ENCODE data around the gene KIF3A.

The KIF3A gene

DNA sequence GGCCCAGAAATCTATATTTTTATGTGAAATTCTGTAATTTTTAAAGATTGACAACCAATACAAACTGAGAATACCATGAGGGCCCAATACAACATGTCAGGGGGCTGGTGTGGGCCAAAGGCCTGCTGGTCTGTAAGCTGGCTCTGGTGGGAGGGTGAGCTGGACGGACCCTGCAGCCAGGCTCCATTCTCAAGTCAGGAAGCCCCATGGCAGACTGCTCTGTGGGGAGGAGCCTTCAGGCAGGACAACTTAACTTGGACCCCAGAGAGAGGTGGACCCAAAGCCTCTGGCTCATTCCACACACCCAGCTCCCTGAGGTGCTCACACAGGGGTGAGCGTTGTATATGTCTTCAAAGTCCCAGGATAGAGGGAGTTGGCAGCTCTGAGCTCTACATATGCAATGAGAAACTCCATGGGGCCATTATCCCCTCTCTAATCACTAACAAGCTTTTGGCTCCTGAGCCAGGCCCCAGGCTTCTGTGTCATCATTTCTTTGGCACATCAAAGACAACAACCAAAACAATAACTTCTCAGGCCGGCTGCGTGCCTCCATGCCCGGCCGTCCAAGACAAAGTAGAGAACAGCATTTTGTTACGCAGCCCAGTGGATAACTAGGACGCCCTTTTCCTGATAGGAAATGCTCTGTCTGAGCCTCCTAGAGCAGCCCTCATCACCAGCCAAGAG is 33.3 kb upstream of the KIF3A start:
- DNase-seq: no peak

DNA sequence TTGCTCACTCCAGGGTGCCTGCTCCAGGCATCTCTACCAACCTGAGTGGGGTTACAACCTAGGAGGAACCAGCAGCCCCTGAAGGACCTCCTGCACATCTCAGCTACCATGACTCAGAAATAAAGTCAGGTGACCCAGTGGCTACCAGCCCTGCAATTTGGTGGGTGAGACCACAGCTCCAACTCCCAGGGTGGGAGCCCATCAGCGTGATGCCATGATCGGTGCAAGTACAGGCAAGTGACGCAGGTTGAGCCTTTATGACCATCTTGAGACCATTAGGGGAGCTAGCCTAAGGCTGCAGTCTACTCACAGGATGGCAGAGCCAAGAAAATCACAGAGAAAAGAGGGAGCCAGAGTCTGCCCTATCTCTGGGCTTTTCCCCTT is 31.1 kb upstream of the KIF3A start:
- no peak for DNase-seq

DNA sequence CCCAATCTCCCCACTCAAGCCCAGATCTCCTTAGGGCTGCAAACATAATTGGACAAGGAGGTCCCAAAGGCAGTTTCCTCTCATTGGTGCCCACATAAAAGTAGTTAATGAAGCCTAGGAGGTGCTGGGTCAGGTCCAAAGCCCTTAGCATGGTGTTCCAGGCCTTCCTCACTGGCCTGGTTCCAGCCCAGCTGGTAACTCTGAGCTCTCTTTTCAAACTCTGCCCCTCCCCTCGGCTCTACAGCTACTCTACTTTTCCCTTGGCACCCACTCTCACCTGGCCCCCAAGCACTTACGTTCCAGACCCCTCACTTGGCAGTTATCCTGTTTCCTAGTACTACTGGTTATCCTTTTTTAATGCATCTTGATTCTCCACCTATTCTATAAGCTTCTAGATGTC is 29.8 kb upstream of the KIF3A start:
- no peak for DNase-seq

DNA sequence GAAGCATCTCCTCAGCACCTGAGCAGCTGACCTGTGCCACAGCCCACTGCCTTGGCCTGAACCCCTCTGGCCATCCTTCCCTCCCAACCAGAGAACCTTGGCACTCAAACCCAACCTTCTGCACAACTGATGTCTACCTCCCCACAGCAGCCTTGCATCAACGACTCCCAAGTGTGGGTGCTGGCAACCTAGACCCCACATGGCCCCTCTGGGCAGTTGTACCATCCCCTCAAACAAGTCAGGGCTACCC is 29.4 kb upstream of the KIF3A start:
- DNase-seq: no peak

DNA sequence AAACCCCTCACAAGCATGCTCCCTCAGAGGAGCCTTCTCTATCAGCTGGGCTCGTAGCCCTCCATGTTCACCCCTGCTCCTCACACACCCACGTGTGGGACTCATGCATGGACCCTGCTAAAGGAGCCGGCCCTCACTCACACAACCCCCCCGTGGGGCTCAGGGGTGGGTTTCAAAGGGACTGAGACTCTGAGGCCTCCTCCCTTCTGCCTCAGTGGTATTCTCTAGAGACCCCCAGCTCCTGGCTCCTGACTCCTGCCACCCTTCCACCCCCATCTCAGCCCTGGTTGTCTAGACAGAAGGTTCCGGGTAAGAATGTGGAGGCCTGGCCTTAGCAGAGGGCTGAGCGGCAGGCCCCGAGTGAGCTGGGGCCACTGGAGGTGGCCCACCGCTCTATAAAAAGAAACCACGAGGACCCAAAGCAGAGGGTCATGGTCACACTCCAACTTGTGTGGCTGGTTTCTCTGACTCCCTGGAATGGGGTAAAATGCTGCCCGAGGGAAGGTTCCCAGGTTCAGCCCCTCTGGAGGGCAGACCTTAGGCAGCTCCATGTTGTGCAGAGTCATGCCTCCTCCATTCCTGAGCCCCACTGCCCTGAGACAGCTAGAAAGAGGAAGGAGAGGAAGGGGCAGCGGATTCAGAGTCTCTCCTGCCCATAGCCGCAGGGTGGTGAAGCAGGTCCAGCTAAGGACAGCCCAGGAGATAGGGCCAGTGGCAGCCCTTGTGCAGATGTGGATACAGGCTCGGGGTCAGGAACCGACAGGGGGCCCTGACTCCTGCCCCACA is 28.9 kb upstream of the KIF3A start:
- no peak for DNase-seq

DNA sequence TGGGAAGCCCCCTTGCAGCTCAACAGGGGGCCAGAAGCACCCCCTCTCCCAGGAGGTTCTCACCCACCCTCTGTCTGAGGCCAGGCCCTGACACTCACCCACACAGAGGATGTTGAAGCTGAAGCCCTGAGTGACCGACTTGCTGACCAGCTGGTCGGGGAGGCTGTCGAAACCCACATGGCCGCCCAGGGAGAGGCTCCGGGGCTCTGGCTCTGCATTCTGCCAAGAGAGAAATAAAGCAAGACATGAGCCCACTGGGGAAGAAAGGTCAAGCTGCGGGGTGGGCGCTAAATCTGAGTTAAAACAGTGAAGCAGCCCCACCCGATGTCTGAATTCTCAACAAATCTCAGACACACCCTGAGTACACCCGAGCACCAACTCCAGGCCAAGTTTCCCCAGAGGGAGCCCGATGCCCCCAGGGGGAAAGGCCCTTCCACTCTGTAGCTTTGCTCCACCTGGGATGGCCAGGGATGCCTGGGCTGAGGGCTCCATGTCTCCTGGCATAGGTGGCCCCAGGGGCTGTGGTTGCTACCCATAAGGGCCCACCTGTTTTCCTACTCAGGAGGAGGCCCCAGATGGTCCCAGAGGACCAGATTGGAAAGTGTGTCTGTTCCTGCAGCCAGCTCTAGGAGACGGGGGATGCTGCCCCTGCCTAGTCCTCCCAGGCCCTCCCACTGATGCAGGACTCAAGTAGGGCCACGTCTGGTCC is 28.1 kb upstream of the KIF3A start:
- no peak for DNase-seq

DNA sequence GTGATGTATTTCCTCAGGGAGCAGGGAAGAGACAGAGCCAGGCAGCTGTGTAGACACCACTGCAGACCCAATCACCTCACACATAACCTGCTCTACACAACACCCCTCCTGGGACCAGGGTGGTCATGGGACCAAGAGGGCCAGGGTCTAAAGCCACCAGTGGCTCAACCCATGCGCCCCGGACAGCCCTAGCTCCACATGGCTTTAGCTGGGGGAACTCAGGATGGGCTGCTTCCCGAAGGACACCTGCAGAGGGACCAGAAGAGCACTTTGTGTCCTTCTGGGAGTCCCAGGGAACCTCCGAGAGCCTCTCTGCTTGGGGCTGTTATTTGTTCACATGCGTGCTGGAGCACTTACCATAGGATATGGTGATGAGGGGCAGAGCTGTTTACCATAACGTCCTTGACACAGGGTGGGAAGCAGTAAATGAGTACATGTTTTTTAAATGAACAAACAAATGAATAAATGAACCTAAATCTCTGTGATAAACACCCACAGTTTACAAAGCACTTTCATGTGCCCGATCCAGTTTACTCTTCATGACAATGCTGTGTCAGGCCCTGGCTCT is 27.4 kb upstream of the KIF3A start:
- DNase-seq: no peak

DNA sequence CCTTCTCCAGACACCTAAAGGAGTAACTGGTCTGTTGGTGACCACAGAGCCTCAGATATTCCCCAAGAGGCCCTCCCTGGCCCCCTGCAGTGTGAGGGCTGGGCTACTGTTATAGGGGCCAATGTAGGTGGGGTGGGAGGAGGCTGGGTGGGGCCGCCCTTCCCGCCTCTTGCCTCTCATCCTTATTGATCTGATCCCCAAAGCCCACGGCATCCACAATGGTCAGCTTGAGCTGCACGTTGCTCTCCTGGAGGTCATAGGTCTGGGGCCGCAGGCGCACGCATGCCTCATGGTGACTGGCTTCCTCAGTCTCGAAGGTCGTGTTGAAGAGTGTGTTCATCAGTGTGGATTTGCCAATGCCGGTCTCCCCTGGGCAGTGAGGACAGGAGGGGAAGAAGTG is 26.7 kb upstream of the KIF3A start:
- DNase-seq: no peak

DNA sequence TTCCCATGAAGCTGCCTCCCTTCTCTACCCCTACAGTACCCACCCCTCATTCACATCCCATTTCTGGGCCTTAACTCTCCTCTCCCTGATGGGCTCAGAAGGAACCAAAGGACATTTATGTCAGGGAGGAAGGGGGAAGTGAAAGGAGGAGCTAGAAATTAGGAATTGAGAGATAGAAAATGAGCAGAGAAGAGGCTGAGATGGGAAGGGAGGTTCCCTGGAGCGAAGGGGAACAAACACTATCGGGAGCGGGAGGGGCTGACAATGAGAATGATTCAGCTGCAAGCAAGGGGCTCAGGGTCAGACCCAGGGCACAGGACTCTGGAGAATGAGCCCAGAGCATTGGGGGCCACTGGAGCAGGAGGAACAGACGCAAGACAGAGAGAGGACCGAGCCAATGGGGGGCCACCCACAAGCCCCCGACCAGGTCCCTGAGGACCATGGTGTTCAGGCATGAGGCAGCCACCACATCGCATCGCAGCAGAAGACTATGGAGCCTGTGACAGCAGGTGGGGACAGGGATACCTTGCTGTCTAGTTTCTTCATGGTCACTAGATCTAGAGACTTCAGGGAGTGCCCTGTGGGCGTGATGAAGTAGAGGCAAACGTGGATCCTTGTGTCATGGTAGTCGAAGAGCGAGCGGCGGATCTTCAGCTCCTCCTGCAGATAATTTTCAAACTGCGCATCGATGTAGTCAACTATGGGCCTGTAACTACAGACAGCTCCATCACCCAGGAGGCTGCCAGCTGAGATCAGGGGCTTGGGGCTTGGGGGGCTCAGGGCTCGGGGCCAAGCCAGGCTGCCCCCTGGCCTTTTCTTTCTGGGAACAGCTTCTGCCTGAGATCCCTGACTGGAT is 26.1 kb upstream of the KIF3A start:
- no peak for DNase-seq

DNA sequence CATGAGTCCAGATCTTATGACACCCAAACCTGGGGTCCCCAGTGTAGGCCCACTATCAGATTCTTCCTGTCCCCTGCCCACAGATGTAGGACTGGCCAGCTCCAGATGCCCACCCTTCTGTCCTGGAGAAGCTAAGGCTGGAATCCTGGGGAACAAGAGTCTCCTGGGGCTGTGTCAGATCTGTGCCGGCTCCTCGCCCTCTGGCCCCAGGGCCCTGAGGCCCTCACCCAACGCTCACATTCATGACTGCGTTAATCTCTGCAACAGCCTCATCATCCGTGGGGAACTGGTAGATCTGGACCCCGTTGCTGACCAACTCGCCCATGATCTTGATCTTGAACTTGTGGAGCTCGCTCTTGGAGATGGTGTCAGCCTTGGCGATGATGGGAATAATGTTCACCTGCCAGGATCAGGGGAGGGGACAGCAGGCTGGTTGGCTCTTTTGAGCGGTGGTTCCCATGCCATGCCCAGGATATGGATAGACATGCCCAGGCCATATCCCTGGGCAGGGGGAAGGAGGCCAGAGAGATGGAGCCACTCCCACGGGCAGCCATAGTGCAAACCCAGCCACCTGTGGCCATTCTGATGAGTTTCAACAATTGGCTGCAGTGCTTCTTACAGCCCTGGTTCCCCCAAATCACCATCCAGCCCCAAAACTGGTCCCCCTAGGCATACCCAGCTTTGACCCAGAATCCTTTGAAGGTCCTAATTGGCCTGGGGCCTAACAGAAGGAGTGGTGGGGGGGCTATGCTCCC is 25.1 kb upstream of the KIF3A start:
- no peak for DNase-seq

DNA sequence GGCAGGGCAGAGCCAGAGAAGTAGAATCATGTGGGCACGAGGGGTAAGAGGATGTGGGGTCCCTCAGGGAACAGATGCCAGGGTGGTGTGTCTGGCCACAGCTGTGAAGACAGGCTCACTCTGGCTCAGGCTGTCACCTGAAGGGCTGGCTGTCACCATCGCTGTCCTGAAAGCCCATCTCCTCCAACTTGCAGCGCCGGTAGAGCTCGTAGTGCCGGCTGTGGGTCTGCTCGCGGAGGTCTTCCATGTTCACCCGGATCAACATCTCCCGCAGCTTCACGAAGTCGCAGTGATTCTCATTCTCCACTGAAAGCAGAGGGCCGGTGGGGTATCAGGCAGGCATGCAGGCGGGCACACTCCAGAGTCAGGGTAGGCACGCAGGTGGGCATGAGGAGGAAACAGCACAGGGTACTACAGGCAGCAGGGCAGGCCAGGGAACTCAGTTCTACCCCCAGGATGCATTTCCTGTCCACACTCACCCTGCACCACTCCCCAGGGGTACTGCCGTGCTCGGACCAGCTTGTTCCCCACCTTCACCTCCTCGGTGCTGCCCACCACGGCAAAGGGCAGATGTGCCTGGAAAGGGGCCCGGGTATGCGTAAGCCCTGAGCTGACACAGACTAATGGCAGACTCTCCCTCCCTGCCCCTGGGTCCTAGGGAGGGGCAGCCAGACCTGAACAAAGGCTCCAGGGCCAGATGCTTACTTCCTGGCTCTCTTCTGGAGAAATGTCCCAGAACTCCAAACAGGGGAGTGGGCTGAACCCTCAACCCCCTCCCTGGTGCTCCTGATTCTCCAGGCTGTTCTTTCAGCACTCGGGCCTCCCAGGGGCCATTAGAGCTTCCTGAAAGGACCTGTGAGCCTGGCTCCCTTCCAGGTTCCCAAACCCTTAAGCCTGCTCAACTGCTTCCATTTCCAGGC is 24.2 kb upstream of the KIF3A start:
- DNase-seq: no peak

DNA sequence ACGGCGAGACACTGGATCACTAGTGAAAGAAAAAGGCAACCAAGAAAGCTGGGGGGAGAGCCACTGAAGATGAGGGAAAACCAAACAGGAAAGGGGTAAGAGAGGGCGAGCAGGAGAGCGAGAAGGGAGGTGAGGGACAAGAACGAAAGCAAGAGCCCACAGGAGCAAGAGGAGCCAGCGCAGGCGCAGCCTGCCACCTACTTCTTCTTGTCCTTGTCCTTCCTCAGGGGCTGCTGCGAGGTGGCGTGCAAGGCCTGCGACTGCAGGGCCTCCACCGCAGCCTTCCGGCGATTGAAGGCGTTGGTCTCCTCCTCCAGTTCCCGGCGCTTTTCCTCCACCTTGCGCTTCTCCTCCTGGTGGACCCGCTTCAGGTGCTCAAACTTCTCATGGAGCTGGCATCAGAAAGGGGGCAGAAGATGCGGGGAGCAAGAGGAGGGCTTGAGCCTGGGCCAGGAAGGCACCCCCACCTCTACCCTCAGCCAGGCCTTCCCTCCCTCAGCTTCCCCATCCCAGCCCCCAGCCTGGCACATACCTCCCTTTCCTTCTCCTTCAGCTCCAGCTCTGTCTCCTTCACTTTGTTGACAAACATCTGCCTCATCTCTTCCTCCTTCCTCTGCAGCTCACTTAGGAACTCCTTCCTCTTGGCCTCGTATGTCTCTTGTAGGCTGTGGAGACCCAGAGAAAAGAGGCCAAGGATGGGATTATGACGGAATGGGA is 23.4 kb upstream of the KIF3A start:
- DNase-seq: no peak

DNA sequence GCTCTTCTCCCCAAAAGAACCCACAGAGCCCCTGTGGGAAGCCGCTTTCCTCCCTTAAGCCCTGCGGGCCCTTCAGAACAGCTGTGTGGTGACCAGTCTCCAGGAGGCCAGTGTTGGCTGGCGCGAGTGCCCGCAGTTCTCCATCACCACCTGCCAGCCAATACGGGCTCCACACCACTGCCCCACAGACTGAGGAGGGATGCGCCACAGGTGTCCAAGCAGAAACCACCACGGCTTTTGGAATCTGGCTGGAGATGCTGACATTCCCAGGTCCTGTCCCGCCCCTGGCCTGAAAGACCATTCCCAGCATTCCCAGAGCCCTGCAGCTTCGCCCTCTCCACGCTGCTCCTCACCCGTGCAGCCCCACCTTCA is 22.7 kb upstream of the KIF3A start:
- no peak for DNase-seq

DNA sequence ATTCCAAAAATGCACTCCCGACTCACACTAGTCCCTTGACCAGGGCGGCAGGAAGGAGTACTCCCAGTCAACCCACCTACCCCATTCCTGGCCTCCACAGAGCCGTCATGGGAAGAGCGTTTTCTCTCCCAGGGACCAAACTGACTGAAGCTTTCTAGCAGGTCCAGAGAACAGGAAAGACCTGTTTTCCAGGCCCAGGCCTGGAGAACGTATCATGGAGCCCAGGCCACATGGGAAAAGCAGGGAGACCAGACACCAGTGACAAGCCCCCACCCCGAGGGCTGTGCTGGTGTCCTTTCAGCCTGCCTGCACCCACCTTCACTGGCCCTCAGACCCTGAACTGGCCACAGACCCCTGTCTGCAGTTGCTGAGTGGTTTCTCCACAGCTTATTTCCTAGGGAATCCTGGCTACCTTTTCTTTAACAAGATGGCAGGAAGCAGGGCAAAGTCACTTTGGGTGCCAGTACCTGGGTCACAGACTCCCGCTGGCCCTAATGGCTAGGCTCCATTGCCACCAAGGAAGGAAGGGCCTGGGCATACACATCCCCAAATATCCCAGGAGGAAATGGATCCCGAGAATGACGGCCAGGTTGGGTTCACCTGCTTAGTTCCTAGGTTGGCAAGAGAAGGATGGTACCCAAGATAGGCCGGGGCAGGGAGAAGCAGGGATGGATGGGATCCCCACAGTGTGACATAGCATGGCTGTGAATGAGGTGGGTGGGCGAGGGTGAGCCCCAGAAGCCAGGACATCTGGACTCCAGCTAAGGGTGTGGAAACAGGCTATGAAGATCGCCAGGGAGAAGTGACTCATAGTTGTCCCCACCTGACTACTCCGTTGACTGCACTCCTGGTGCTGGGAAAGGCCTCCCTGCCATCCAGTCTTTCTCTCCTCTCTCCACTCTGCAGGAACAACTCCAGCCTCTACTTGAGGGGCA is 22.0 kb upstream of the KIF3A start:
- DNase-seq: no peak

DNA sequence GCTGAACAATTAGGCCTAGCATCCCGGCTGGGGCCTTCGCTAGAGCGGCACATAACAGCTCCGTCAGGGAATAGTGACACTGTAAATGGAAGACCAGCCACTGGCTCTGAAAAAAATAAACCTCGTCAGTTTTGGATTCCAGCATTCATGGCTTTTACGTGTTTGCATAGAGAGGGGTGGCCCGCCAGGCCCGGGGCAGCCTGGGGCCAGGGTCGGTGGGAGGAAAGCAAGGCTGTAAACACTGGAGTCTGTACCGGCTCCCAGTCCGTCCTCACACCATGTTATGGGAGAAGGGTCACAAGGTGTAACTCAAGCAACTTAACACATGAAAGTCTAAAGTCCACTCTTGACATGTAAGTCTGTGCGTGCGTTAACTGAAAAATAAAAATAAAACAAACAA is 21.1 kb upstream of the KIF3A start:
- DNase-seq: no peak

DNA sequence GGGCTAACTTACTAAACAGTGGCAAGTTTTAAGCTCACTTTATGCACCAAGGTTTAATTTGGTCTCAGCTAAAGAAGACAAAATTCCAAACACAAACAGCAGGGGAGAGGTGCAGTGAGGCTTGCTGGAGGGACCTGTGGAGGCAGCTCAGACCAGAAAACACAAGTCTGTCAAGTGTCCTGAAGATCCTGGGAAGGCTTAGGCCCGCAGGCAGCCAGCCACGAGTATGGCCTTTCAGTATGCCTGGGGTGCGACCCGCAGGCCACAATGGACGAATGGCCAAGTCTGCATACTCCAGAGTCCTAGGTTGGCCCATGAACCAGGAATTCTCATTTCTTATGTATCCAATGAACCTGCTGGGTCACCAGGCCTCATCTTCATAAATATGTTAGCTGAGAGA is 19.2 kb upstream of the KIF3A start:
- DNase-seq: no peak

DNA sequence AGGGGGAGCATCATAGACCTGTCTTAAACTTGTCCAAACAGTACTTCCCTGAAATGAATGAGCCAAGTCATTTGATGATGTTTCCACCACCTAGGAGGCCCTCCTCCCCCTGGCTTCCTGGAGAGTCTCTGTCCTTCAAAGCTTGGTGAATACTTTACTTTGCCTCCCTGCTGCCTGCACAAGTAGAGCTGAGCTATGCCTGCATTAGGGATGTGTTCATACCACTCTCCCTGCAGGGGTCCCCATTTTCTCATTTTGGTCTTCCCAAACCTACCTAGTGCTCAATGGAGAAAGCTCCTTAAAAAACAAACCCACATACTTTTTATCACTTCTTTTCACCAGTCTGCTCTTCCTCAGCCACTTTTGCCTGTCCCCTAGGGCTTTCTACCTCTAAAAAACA is 17.6 kb upstream of the KIF3A start:
- peak; percentile 52 for DNase-seq

DNA sequence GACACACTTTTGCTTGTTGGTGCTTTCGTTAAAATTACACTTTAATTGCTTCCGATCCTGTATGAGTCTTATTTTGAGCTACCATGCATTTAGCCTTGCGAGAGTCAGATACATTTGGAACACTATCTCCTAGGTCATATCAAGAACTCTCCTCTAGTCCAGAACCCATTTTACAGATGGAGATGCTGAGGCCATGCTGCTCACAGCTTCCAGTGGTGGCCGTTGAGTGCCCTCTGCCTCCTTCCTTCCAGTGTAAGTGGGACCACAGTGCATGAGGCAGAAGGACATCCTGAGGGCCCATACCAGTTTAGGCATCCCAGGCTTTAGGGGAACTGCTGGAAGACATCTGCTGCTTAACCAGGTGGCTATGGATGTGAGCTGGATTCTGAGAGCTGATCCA is 16.8 kb upstream of the KIF3A start:
- DNase-seq: no peak
